Suprapubic skin (tissue), 4 donors: ENCODE measurements around the gene EP400.

Experiments
- EP300 ChIP-seq: sonication (generic); formaldehyde crosslinking; IDR thresholded peaks from one replicate; pipeline ENCODE4 v1.6.1; 2017; ENCODE audit warnings: antibody characterized with exemption
- POLR2A ChIP-seq, 2 donors: fragments of 450-650 bp; IDR thresholded peaks; one replicate each; pipeline ENCODE4 v1.6.1; 2017; ENCODE audit warnings: antibody characterized with exemption in 2 of 2, mild to moderate bottlenecking in 2 of 2, moderate library complexity in 2 of 2
- POLR2AphosphoS5 ChIP-seq, 3 donors: sonication (generic); formaldehyde crosslinking; IDR thresholded peaks; one replicate each; pipeline ENCODE4 v1.6.1; 2017; ENCODE audit warnings: antibody characterized with exemption in 3 of 3
- TF ChIP-seq, protein P1 (sequence below), 2 donors: fragments of 200-600 bp in 1 of 2; fragments of 450-650 bp in 1 of 2; sonication (generic) in 1 of 2; IDR thresholded peaks; one replicate each; pipeline ENCODE4 v1.5.1; 2016 to 2019; ENCODE audit warnings: antibody characterized with exemption in 2 of 2, mild to moderate bottlenecking in 1 of 2, moderate library complexity in 1 of 2

DNA sequence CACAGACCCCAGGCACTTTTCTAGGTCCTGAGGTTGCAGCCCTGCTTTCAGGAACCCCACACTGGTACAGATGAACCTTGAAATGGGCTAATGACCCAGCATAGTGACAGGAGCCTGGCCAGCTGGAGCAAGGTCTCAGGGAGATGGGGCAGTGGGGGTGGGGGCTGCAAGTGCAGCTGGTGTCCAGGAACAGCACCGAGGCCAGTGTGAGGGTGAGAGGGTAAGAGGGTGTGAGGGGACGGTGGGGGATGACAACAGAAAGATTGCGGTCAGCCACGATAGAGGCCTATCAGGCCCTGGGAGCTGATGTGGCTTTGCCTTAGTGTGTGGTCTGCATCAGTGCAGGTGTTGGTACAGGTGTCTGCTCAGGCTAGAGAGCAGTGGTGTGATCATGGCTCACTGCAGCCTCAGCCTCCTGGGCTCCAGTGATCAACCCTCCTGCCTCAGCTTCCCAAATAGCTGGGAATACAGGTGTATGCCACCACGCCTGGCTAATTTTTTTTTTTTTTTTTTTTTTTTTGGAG, 59.7 kb downstream of the EP400 start:
- TF ChIP-seq, protein P1, sequence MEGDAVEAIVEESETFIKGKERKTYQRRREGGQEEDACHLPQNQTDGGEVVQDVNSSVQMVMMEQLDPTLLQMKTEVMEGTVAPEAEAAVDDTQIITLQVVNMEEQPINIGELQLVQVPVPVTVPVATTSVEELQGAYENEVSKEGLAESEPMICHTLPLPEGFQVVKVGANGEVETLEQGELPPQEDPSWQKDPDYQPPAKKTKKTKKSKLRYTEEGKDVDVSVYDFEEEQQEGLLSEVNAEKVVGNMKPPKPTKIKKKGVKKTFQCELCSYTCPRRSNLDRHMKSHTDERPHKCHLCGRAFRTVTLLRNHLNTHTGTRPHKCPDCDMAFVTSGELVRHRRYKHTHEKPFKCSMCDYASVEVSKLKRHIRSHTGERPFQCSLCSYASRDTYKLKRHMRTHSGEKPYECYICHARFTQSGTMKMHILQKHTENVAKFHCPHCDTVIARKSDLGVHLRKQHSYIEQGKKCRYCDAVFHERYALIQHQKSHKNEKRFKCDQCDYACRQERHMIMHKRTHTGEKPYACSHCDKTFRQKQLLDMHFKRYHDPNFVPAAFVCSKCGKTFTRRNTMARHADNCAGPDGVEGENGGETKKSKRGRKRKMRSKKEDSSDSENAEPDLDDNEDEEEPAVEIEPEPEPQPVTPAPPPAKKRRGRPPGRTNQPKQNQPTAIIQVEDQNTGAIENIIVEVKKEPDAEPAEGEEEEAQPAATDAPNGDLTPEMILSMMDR (IDR thresholded peaks at IDR 0.05), result no peak
- no peak for TF ChIP-seq POLR2A (IDR thresholded peaks at IDR 0.05)
- no peak for TF ChIP-seq POLR2AphosphoS5 (IDR thresholded peaks at IDR 0.05)
- TF ChIP-seq EP300, result no peak
